Esophagus muscularis mucosa (tissue), 3 donors: Measurements from ENCODE around the gene FYCO1.

Experiments
- EP300 ChIP-seq: sonication (generic); formaldehyde crosslinking; IDR thresholded peaks from one replicate; pipeline ENCODE4 v1.6.1; 2017; ENCODE audit warnings: antibody characterized with exemption
- POLR2AphosphoS5 ChIP-seq, 2 donors: sonication (generic); formaldehyde crosslinking; IDR thresholded peaks; one replicate each; pipeline ENCODE4 v1.6.1; 2017; ENCODE audit warnings: antibody characterized with exemption in 2 of 2

DNA sequence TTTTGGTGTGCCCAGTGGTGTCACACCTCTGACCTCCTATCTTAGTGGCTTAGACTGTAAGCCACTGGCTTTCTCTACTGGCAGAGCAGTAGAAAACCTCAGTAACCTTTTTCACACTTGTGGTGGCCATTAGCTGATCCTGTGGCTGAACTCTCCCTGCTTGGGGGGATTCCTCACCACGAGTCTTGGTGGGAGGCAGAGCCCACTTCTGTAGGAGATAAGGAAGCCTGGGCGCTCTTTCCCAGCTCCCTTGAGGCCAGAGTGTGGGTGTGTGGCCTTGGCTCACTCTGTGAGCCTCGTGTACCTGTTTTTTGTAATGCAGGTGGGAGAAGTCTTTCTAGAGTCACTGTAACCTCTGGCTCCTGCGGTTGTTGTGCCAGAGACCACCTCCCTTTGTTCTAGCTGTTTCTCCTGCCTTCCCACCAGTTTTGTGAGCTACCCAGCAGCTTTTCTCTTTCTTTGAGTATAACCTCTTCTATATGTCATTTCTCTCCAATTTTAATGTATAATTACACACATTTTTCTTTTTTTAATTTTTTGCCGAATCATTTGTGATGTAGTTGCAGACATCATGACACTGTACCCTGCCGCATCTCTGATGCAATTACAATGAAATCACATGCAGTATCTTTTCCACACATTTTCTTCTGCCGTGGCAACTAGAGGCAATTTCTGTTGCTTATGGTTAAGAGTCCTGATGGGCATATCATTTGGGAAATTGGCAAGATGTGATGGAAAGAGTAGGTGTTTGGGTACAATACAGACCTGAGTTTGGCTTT is 17.9 kb upstream of the FYCO1 start:
- TF ChIP-seq EP300 (no peak), POLR2AphosphoS5 (IDR thresholded peaks at IDR 0.05) (no peak)
